Glomerular visceral epithelial cell (primary cell): ENCODE measurements around the gene PRM1.
"Not testable (repeated sequence)": the region's sequence is repeated elsewhere in the genome, so short reads cannot be mapped to it uniquely, and the experiment has no call there.

Experiments
- DNase-seq: peaks from one replicate; pipeline ENCODE4 v3.0.0-alpha.2; 2016; ENCODE audit errors: extremely low spot score

The PRM1 gene

DNA sequence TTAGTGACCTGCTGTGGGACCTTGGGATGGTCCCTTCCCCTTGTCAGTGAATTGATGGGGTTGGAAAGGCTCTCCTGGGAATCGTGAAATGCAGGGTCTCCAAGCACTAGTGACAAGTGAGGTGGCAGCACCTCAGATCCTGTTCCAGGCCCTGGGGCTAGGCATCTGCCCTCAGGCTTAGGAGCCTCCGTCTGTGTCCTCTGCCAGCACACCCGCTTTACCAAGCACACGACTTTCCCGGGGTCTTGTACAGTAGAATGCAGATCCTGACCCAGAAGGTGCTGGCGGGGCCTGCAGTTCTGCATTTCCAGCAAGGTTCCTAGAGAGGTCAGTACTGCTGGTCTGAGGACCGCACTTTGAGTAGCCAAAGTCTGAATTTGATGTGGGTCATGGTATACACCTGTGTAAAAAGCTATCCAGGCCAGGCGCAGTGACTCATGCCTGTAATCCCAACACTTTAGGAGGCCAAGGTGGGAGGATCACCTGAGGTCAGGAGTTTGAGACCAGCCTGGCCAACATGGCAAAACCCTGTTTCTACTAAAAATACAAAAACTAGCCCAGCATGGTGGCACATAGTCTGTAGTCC is 33.3 kb upstream of the PRM1 start:
- no peak for DNase-seq

DNA sequence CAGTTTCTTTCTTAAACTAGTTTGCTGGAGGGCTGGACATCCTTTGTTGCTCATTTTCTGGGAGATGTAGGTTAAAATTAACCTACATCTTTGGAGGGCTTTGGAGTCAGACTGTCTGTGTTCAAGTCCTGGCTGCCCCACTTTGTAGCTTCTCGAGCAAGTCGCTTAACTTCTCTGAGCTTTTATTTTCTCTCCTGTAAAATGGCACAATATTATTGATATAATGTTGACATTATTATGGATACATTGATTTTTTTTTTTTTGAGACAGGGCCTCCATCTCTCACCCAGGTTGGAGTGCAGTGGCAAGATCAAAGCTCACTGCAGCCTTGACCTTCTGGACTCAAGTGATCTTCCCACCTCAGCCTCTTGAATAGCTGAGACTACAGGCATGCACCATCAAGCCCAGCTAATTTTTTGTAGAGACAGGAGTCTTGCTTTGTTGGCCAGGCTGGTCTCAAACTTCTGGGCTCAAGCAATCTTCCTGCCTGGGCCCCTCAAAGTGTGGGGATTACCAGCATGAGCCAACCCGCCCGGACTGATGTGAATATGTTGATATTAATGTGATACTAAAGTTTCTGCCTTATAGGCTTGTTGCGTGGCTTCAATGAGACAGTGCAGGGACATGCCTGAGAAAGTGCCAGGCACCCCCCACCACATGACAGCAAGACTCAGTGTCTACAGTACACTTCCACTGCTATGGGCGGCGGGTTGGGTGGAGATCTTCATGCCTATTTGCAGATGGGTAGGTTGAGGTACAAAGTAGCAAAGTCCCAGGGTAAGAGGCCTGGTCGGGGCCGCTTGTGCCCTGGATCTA is 32.6 kb upstream of the PRM1 start:
- no peak for DNase-seq

DNA sequence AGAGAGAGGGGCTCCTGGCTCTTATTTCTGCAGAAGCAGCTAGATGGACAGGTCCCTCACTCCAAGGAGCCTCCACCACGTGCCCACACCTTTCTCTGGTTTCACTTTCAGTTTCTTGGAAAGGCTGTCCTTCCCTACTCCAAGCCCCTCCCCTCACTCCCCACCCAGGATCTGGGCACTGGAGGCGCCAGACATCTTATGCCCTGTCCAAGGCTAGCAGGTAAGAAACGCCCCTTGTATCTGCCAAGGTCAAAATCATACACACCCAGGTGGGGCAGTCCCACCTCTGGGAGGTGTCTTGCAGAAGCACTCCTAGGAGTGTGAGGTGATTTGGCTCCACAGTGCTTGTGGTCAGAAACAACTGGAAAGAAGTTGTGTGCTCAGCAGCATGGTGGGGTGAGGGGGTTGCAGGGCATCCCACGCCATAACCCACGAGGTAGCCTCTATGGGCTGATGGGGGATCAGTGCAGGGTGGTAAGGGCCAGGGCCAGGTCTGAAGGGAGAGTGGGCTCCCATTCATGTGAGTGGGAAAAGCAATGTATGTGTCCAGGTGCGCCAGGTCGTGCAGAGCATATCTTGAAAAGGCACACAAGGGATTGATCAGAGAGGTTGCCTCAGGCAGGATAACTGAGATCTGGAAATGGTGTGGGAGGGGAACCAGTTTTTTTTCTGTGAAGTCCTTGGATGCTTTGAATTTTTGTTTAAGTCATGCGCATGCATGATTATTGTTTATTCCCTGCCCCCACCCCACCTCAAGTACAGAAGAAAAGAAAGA is 31.8 kb upstream of the PRM1 start:
- peak; percentile 42 for DNase-seq

DNA sequence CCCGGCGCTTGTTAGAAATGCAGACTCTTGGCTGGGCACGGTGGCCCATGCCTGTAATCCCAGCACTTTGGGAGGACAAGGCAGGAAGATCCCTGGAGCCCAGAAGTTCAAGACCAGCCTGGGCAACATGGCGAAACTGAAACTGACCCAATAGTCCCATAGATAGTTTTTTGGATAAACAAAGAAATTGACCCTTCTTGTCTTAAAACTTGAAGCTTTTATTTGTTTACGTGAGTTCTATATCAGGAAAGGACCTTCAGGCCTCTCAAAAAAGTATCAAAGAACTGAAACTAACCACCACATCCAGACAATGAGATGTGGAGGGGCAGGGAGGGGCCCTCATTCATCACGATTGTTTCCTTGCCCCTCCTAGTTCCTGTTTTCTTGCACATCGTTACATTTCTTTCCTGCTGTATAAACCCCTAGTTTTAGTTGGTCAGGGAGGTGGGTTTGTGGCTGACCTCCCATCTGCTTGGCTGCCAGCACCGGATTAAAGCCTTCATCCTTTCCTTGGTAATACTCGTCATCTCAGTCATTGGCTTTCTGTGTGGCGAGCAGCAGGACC is 29.9 kb upstream of the PRM1 start:
- DNase-seq, result no peak

DNA sequence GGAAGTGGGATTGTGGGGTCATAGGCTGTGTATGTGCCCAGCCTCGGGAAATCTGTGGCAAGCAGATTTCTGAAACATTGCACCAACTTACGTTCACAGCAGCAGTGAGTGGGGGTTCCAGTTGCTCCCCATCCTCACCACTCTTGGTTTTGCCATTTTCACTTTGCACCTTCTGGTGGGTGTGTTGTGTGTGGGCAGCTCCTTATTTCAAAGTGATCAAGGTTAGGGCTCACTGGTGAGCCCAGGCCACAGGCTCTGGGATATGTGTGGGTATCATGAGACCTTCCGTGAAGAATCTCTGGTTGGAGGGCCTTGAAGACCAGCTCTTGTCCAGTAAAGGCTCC is 29.5 kb upstream of the PRM1 start:
- no peak for DNase-seq

DNA sequence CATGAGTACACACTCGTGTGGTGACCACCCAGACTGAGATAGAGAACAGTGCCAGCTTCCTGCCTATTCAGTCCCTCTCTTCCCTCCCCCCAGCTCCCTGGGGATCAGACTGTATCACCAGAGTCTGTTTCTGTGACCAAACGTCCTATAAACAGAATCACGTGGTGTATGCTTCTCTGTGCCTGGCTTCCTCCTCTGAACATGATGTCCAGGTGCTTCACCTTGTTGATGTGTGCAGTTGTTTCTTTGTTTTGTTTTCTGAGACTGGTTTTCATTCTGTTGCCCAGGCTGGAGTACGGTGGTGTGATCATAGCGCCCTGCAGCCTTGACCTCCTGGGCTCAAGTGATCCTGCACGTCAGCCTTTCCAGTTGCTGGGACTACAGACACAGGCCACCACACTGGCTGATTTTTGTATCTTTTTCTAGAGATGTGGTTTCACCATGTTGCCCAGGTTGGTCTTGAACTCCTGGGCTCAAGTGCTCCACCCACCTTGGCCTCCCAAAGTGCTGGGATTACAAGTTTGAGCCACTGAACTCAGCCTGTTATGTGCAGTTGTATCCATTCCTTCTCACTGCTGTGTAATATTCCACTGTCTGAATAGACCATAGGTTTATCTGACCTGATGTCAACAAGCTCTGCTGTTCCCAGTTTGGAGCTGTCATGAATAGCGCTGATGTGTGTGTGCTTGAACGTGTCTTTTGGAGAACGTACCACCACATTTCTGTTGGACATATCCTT is 28.9 kb upstream of the PRM1 start:
- DNase-seq, result no peak

DNA sequence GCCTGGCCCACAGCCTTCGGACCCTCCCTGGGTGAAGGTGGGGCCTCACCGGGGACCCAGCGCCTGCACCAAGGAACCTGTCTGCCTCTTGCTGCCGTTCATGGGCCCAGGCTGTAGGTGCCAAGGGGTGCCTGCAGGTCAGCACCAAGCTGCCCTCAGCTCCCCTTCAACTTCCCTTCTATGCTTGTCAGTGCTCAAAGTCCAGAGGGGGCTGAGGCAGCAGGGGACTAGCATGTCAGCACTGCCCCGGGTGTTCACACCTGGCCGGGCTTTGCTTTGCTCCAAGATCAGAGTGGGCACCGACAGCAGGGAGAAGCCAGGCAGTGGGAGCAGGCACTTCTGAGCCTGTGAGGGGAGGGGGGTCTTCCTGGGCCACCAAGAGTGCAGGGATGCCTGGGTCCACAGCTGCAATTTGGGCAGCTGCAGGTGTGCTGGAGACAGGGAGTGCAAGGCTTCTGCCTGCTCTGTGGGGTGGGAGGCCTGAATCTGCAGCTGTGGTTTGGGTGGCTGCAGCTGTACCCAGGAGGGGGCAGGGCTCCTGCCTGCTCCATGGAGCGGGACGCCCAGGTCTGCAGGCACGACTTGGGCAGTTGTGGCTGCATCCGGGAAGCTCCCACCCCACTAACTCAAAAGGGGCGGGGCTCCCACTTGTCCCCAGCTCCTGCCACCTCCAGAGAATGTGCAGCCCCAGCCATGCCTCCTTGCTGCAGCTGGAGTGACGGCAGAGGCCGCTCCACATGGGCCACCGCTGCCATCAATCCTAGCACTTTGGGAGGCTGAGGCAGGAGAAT is 27.6 kb upstream of the PRM1 start:
- DNase-seq, result peak; percentile 76

DNA sequence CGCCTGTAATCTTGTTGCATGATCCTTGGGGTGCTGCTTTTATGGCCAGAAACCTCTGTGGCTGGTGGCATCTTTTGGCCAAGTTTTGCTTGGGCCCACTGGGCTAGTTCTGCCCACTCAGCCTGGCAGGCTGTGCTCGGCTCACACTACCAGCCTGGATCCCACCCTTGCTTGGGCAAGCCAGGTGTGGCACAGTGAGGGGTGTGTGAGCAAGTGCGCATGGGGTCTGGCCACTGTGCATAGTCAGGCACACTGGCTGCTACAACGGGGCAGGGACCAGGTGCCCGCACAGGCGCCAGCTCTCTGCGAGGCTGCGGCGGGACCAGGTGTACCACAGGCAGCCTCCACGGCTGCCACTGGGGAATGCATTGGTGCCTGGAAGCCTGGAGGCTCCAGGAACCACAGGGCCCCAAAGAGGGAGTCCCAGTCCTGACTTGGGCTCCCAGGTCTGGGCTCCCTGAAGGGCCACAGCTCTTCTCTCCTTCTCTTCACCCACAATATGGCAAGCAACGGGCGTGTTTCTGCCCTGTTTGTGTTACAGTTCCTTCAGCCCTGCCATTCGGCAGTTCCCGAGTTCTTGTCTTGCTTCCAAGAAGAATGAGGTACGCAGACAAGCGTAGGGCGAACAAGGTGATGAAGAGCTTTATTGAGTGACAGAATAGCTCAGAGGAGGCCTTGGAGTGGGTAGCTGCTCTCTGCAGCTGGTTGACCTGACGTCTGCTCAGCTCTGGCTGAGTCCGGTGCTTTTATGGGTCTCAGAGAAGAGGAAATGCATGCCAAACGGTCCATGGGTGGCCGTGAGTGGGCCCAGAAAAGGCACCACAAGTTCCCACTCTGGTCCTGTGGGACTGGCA is 26.7 kb upstream of the PRM1 start:
- no peak for DNase-seq

DNA sequence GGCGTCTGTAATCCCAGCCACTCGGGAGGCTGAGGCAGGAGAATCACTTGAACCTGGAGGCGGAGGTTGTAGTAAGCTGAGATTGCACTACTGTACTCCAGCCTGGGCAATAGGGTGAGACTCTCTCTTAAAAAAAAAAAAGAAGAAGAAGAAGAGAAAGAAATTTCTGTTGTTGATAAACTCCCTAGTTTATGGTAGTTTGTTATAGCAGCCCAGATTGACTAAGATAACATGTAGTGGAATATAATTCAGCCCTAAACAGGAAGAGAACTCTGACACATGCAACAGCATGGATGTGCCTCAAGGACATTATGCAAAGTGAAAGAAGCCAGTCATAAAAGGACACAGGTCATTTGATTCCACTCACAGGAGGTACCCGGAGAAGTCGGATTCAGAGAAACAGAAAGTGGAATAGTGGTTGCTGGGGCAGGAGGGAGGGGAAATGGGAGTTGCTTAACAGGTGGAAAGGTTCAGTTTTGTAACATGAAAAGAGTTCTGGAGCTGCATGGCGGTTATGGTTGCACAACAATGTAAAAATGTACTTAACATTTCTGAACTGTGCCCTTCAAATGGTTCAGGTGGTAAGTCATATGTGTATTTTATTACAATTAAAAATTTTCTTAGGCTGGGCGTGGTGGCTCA is 26.0 kb upstream of the PRM1 start:
- DNase-seq, result no peak

DNA sequence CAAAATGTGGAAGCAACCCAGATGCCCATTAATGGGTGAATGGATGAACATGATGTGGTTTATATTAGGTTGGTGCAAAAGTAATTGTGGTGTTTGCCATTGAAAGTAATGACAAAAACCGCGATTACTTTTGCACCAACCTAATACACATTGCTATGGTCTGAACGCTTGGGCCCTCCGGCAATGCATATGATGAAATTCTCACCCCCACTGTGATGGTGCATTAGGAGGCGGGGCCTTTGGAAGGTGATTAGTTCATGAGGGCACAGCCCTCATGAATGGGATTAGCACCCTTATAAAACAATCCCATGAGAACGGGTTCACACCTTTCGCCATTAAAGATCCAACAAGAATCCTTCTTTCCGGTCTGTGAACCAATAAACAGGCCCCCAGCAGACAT is 25.3 kb upstream of the PRM1 start:
- no peak for DNase-seq

DNA sequence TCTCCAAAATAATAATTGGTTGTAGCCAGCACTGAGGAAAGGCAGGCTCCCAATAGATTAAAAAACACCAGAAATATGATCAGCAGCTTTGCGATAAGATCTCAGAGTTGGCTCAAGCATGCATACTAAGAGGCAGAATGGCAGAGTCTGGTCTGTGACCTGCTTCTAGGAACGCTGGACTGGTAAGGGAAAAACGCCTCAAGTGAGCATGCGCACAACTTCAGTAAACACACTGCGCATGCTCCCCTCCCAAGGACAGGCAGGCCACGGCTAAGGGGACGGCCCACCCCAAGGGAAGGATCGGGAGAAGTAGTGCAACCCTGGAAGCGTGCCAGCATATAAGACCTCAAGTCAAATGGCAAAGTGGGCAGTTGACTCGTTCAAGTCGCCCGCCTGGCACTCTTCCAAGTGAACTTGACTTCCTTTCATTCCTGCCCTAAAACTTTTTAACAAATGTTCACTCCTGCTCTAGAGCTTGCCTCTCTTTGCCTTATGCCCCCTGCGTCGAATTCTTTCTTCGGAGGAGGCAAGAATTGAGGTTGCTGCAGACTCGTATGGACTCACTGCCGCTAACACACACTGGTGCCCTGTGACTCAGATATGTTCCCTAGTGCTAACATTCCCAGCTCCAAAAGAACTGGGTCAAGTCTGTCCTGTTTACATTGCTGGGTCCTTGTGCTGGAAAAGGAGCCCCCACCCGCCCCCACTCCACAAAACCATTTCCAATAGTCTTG is 22.4 kb upstream of the PRM1 start:
- DNase-seq, result no peak

DNA sequence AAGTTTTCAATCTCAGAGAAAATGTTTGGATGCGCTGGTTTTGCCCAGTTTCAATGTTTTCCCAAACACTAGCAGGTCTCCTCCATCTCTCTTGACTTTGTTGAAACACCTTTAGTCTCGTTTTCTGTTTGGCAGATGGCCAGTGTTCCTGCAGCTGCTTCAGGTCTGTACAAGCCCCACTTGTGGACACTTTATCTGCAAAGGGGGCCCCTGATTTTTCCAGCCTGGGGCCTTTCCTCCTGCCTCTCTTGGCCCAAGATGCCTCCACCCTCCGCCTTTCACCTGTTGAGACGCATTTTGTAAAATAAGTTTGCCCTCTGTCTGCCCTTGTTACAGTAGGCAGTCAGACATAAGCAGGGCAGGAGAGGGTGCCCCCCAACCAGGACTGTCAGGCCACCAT is 21.8 kb upstream of the PRM1 start:
- DNase-seq, result no peak

DNA sequence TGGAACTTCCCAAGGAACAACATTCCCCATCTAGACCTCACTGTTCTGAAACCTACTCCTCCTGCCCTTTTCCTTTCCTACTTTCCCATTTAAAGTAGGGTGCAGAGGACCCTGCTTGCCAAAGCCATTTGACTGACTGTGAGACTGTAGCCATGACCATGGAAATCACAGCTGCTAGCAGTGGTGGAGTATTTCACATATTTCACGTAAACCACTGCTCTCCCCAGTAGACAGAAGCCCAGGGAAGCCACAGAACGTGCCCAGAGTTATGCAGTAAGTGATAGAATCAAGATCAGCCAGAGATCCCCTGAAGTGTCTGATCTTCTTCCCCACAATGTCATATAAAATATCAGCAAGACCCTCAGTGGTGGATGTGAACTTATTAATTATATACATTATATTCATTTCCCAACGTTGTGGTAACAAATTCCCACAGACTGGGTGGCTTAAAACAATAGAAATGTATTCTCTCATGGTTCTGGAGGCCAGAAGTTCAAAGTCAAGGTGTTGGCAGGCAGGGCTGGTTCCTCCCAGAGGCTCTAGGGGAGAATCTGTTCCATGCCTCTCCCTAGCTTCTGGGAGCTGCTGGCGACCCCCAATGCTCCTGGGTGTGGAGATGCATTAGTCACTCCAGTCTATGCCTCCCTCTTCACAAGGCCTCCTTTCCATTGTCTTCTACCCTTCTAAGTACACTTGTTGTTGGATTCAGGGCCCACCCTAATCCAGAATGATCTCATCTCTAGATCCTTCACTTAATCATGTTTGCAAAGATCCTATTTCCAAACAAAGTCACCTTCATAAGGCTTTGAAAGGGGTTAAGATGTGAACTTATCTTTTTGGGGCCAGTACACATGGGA is 20.7 kb upstream of the PRM1 start:
- DNase-seq, result no peak

DNA sequence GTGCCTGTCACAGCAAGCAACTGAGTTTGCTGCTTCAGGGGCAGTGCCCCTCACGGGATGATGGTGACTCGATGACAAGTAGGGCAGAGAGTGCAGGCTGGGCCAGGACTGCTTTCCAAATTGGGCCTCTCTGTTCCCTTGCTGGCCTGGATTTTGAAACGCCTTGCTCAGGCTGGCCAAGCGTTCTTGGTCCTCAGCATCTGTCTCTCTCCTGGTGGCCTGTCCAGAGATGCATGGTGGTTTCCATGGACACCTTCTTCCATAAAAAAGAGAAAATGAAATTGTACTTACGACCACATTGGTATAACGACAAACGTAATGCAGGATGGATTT is 19.4 kb upstream of the PRM1 start:
- DNase-seq, result no peak

DNA sequence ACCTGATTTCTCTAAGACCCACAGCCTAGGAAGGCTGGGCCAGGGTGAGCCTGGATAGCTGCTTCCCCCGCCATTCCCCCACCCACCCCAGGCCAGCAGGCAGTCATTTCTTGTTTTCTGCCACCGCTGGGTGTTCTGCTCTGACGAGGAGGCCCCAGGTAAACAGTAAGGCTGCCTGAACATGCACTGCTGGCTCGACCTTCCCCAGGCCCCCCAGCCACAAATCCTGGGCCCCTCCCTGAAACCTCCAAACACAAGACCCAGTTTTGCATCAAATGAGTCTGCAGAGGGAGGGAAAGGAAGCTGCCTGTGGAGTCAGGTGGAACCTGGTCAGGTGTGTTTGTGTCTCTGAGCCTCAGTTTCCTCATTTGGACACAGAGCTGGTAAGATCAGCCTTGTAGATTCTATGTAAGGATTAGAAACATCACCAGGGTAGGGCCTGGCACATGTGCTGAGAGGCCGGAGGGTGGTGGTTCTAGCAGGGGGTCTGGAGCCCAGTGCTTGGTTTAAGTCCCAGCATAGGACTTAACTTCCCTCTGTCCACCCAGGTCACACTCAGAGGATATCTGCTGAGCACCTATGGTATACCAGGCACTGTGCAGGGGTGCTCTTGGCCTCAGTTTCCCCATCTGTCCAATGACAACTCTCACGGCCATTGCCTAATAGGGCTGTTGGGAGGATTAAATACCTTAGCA is 18.9 kb upstream of the PRM1 start:
- DNase-seq, result no peak

DNA sequence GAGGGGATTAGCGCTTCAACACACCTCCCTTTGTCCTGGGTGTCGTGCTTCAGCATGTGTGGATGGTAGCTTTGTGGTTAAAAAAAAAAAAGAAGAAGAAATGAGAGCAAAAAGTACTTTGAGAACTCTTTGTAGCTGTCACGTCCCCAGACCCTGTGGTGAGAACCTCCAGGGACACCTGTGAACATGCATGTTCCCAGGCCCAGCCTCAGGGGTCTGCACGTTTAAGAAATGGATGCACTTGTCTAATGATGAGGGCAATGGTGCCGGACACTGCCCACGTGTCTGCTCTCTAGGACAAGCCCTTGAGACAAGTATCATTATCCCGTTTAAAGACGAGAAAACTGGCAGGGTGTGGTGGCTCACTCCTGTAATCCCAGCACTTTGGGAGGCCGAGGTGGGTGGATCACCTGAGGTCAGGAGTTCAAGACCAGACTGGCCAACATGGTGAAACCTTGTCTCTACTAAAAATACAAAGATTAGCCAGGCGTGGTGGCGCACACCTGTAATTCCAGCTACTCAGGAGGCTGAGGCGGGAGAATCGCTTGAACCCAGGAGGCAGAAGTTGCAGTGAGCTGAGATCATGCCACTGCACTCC is 17.9 kb upstream of the PRM1 start:
- not testable (repeated sequence) for DNase-seq
